ENCODE measurements around the gene FER.
A peak's percentile ranks its signal among the peaks of the same experiment; 100 is the strongest.
"Not testable (repeated sequence)": the region's sequence is repeated elsewhere in the genome, so short reads cannot be mapped to it uniquely, and the experiment has no call there.

The FER gene

DNA sequence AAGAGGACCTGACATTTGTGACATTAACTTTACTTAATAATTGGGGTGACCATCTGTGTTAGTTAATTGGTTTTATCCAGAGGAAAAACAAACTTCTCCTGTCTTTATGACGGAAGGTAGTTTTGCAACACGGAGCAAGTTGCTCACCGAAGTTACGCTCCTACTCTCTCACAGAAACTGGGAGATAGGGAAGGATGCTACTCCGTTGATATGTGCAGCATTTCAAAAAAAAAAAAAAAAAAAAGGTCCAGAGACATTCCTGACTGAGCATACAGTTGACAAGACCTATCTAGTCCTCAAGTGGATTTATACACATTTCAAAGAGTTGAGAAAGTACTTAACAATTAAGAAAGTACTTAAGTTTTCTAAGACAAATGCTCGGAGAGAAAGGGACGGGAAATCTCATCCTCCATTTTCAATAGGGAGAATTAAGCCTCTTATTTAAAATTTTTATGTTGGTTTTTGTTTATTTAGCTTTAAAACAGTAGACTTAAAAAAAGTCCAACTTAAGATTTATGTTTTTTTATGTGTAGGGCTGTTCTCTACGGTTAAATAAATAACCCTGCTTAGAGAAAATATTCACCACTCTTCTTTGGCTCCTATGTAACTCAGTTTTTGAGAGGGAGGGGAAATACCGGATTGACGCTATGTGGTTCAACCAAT is 455 bp upstream of the FER start:
- DNase-seq (ENCODE audit: low spot score): no peak

DNA sequence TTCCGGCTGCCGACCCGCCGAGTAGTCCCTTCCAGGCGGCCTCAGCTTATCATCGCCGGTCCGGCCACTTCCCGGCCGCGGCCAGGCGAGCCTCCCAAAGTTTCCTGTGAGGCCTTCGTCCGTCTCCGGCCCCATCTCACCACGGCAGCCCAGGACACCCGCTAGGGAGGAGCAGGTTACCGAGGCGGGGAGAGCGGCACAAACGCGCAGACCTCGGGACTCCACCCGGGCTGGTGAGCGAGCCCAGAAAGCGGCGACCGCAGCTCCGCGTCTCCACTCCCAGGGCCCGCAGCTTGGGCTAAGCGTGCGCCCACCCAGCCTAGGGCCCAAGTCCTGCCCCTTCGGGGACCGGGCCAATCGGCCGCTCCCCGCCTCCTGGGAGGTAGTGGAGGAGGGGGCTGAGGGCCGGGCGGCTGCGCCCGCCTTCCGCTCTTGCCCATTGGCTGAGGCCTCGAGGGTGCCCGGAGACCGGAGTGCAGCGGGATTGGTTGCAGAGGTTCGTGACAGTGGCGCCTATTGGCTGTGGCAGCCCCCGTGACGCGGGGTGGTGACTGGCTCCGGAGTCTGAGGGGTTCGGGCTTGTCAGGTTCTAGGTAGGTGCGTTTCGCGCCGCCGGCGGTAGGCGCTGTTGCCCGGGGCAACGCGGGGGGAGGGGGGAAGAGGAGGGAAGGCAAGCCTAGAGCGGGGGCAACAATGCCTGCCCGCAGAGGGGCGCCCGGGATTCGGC is 867 bp downstream of the FER start:
- DNase-seq (ENCODE audit: low spot score): peak; percentile 98

DNA sequence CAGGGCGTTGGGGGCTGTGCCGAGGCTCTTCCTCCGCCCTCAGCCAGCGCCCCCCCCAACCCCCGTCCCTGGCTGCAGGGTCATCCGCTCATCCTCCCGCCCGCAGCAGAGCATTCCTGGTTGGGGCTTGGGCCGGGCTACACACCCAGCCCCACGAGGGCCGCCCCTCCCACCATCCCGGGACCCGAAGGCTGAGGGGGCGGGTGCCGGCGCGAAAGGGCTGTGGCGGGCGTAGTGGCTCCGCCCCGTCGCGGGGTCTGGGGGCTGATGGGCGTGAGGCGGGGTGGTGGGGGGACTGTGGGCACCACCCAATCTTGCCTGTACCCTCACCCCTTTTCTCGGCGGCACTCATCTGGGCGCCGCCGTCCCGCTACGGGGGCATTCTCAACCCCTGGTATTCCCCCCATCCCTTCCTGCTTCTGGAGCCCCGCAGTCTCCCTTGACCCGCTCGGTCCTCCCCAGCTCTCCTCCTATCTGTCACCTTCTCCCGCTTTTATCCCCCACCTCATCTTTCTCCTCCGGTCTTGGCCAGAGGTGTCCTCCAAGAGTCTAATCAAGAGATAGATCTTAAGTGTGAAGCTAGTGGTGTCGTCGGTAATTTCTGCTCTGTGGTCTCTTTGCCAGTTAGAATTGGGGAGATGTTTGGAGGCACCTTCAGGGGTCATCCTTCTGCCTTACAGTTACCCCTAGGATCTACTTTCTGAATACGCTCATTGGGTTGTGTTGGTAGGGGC is 1.6 kb downstream of the FER start:
- no peak for DNase-seq (ENCODE audit: low spot score)

DNA sequence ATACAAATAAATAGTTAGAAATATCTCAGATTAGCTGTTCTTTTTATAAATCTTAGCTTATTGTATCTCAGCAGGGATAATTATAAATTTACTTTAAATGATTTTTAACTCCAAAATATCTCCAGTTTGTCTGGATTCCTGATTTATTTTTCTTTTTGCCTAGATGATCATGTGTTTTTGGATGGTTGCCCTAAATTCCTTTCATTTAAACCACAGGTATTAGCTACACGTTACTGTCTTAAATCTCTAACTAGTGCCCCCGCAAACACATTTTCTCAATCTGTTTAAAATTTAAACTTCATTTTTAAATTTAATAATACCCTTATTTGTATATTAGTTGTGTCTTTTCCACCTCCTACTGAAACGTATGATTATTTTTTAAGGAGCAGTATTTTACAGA is 5.6 kb downstream of the FER start:
- DNase-seq (ENCODE audit: low spot score): no peak

DNA sequence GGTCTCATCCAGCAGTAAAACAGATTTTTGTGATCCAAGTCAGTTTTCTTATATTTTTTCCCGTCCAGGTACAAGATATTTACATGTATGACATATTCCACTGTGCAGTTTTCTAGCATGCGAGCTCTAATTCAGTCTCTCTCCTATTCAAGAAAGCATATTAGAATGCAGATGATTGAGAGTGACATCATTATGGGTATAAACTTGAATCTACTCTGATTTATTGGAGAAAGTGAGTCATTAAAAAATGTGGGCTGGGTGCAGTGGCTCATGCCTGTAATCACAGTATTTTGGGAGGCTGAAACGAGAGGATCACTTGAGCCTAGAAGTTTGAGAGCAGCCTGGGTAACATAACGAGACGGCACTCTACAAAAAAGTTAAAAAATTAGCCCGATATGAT is 6.2 kb downstream of the FER start:
- no peak for DNase-seq (ENCODE audit: low spot score)

DNA sequence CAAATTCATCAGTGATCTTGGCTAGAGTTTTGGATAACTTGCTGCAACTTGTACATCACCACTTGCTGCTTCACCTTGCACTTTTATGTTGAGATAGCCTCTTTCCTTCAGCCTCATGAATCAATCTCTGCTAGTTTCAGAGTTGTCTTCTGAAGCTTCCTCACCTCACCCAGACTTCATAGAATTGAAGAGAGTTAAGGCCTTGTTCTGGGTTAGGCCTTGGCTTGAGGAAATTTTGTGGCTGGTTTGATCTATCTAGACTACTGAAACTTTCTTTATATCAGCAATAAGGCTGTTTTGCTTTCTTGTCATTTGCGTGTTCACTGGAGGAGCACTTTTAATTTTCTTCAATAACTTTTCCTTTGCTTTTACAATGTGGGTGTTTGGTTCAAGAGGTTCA is 12.8 kb downstream of the FER start:
- no peak for DNase-seq (ENCODE audit: low spot score)

DNA sequence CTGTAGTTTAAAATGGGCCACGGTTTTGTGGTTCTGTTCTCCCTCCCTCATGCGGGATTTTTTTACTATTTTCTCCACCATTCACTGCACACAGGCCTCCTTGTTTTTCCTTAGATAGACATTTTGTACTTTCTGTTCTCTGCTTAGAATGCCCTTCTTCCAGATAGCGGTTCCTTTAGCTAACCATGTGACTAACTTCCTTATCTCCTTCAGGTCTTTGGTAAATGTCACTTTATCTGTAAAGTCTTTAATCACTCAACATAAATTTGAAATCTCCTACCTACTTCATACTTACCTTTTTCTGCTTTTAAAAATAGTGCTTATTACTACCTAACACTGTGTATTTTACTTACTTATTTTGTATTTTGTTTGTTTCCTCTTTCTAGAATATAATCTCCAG is 15.0 kb downstream of the FER start:
- DNase-seq (ENCODE audit: low spot score): no peak

DNA sequence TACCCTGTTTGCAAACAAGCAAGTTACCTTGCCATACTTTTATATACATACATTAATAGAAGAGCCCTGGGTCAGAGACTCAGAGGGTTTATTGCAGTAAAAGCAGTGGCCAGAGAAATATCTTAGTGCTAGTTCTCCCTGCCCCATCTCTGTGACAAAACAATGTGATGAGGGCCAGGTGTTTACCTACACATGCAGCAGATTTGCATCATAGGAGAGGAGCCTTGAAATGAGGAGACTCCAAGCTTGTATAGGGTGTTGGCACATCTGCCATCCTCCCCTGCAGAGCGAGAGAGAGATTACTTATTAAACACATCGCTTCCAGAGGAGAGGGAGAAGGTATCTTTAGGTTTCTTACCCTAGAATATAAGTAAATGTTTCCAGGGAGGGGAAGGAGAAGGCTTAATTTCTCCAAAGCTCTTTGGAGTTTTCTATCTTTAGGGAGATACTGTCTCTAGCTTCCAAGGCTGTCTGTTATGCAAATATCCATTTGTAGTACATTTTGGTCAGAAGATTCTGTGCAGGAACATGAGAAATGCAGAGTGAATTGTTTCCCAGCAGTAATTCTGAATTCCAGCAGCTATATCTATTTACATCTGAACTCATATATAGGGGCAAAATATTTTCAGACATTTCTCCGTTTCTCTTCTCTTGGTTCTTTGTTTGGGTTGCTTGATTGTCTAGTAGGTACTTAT is 15.7 kb downstream of the FER start:
- DNase-seq (ENCODE audit: low spot score): no peak

DNA sequence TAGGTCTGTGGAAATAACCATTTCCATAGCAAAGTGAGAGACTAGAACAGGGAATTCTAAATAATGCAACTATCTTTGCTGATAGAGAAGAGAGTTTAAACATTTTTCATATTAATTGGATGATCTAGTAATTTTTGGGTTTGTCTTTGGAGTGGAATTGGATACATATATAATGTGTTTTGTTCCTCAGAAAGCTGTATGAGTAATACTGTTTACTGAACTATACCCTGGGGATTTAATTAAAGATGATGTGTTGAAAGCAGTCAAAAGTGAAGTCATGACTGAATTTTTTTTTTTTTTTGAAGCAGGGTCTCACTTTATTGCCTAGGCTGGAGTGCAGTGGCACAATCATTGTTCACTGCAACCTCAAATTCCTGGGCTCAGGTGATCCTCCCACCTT is 17.9 kb downstream of the FER start:
- DNase-seq (ENCODE audit: low spot score): no peak

DNA sequence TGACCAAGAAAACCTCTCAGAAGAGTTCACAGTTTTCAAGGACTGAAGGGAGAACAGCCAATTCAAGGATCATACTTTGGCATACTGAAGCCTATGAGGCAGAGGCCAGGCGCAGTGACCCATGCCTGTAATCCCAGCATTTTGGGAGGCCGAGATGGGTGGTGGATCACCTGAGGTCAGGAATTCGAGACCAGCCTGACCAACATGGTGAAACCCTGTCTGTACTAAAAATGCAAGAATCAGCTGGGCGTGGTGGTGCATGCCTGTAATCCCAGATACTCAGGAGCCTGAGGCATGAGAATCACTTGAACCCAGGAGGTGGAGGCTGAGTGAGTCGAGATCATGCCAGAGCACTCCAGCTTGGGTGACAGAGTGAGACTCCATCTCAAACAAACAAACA is 19.2 kb downstream of the FER start:
- DNase-seq (ENCODE audit: low spot score): not testable (repeated sequence)

DNA sequence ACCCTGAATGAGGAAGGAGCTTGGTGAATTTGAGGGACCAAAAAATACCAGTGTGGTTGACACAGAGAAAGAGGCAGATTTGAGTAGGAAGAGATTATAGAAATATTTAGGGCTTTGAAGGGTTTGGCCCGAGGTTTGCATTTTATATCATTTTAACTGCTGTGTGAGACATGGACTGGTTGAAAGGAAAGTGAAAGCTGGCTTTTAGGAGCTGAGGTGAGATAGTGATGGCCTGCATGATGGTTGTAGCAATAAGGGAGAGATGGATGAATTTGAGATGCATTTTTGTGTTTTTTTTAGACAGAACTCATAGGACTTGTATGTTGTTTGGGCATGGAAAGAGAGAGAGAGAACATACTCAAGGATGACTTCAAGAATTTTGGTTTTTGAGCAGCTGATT is 21.7 kb downstream of the FER start:
- no peak for DNase-seq (ENCODE audit: low spot score)

DNA sequence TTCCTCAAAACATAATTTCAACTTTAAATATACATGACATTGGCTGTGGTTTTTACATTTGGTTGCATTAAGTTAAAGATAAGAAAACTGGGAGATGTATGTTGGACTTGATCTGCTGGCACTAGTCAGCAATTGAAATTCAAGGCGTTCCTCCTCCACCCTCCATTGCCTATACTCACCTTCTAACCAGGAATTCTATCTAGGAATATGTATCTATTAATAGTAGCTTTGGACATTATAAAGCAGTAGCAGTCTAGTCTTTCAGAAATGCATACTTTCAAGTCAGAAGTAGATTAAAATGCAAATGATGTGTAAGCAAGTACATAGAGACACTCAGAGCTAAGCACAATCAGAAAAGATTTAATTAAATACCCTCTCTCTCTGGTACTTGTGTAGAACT is 24.9 kb downstream of the FER start:
- DNase-seq (ENCODE audit: low spot score): no peak

DNA sequence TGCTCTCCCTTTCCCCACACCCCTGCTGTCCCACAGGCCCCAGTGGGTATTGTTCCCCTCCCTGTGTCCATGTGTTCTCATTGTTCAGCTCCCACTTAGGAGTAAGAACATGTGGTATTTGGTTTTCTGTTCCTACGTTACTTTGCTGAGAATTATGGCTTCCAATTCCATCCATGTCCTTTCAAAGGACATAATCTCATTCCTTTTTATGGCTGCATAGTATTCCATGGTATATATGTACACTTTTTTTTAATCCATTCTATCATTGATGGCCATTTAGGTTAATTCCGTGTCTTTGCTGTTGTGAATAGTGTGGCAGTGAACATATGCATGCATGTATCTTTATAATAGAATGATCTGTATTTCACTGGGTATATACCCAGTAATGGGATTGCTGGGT is 25.6 kb downstream of the FER start:
- DNase-seq (ENCODE audit: low spot score): no peak

DNA sequence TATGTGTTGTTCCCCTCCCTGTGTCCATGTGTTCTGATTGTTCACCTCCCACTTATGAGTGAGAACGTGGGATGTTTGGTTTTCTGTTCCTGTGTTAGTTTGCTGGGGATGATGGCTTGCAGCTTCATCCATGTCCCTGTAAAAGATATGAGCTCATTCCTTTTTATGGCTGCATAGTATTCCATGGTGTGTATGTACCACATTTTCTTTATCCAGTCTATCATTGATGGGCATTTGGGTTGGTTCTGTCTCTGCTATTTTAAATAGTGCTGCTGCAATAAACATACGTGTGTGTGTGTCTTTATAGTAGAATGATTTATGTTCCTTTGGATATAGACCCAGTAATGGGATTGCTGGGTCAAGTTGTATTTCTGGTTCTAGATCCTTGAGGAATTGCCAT is 26.4 kb downstream of the FER start:
- DNase-seq (ENCODE audit: low spot score): not testable (repeated sequence)

DNA sequence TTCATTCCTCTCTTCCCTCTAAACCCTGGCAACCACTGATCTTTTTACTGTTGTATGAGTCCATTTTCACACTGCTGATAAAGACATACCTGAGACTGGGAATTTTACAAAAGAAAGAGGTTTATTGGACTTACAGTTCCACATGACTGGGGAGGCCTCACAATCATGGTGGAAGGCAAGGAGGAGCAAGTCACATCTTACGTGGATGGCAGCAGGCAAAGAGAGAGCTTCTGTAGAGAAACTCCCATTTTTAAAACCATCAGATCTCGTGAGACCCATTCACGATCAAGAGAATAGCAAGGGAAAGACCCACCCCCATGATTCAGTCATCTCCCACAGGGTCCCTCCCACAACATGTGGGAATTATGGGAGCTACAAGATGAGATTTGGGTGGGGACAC is 29.9 kb downstream of the FER start:
- not testable (repeated sequence) for DNase-seq (ENCODE audit: low spot score)

DNA sequence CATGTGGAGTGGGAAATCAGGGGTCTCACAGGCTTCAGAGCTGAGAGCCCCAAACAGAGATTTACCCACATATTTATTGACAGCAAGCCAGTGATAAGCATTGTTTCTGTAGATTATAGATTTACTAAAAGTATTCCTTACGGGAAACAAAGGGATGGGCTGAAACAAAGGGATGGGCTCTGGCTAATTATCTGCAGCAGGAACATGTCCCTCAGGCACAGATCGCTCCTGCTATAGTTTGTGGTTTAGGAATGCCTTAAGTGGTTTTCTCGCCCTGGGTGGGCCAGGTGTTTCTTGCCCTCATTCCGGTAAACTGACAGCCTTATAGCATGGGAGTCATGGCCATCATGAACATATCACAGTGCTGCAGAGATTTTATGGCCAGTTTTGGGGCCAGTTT is 36.9 kb downstream of the FER start:
- not testable (repeated sequence) for DNase-seq (ENCODE audit: low spot score)

DNA sequence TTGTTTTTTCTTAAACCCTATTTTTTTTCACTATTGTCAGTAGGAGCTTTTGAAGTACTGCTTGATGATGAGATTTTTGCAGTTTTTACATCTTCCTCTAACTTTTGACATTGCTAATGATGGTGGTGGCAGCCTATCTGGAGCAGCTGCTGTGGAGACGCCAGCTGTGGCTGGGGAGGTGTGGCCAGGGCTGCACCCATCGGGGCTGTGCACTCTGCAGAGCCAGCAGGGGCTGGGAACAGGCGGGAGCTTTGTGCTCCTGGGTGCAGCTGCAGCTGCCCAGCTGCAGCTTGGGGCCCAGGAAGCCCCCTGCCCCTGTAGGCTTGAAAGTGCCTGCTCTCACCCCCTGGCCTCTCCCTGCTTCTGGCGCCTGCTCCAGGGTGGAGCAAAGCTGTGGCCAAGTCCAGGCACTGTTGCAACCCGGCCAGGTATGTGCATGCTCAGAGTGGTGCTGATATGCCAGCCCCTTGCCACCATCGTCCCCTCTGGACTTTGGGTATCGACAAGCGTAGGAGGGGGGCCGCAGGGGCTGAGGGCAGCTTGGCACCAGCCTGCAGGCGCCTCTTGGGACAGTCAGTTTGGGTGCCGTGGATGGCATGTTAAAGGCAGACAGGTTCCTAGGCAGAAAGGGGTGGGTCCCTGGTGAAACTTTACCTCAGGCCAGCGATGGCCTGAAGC is 39.2 kb downstream of the FER start:
- no peak for DNase-seq (ENCODE audit: low spot score)

DNA sequence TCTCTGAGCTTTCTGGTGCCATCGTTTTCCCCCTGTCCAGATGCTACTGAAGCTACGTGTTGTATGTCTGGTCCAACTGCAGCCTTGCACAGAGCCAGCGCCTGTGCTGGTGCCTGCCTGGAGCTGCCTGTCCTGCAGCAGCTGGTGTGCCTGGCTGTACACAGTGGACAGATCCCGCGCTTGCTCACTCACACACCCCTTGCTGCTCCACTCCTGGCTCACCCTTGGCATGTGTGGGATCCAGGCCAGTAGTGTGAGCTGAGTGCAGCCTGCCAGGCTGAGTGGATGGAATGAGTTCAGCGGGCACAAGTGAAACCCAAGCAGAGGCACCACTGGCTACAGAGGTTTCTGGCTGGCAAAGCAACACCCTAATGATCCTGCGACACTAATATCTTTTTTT is 40.4 kb downstream of the FER start:
- DNase-seq (ENCODE audit: low spot score): no peak

DNA sequence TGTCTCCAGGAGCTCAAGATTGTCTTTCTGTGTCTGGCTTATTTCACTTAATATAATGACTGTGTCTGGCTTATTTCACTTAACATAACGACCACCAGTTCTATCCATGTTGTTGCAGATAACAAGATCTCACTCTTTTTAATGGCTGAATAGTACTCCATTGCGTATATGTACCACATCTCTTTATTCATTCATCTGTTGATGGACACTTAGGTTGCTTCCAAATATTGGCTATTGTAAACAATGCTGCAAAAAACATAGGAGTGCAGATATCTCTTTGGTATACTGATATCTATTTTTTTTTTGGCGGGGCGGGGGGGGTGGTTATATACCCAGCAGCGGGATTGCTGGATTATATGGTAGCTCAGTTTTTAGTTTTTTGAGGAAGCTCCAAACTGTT is 45.5 kb downstream of the FER start:
- no peak for DNase-seq (ENCODE audit: low spot score)

DNA sequence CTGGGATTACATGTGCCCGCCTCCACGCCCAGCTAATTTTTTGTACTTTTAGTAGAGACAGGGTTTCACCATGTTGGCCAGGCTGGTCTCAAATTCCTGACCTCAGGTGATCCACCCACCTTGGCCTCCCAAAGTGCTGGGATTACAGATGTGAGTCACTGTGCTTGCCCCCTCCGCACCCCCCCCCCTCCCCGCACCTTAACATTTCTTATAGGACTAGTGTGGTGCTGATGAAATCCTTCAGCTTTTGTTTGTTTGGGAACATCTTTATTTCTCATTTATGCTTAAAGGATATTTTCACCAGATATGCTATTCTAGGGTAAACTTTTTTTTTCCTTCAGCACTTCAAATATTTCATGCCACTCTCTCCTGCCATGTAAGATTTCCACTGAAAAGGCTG is 46.7 kb downstream of the FER start:
- not testable (repeated sequence) for DNase-seq (ENCODE audit: low spot score)

DNA sequence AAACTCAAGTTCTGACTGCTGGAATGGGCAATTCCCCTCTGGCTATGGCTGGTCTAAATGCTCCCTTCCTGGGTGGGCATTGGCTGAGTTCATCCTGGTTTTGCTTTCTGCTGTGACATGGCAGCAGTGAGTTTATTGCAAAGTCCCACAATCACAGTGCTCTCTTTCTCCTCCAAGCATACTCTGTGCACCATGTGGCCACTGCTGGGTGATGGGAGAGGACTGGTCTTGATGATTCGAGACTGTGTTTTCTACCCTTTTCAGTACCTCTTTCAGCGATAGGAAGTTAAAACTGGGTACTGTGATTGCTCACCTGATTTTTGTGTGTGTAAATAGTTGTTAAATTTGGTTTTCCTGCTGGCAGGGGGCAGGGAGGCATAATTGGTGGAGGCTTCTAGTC is 49.7 kb downstream of the FER start:
- DNase-seq (ENCODE audit: low spot score): no peak

DNA sequence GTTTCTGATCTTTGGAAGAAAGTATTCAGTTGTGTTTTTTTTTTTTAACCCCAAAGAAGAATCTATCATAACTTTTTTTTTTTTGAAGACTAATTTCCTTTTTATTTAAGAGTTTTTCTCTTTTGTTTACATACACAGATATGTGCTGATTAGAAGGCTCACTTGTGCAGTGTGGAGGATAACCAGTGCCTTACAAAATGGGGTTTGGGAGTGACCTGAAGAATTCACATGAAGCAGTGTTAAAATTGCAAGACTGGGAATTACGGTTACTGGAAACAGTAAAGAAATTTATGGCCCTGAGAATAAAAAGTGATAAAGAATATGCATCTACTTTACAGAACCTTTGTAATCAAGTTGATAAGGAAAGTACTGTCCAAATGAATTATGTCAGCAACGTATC is 50.3 kb downstream of the FER start:
- DNase-seq (ENCODE audit: low spot score): no peak

Data from activated CD4-positive, alpha-beta T cell treated with anti-CD3 and anti-CD28 coated beads, Interleukin-2, Interleukin-4, amounts not matched to agents 100 ng/mL and 50 ng/mL, durations not matched to agents 16 hours and 8 hours (primary cell).